ENCODE data around the gene EYA4. TPM values are rescaled to one million over a fixed set of nuclear protein-coding genes. Genes with fewer than 3 reads are reported as not detected.
A peak's percentile ranks its signal among the peaks of the same experiment; 100 is the strongest.

EYA4 gene
- total RNA-seq, 2 donors from 2014 or later, result 0.11 to 0.26 TPM

DNA sequence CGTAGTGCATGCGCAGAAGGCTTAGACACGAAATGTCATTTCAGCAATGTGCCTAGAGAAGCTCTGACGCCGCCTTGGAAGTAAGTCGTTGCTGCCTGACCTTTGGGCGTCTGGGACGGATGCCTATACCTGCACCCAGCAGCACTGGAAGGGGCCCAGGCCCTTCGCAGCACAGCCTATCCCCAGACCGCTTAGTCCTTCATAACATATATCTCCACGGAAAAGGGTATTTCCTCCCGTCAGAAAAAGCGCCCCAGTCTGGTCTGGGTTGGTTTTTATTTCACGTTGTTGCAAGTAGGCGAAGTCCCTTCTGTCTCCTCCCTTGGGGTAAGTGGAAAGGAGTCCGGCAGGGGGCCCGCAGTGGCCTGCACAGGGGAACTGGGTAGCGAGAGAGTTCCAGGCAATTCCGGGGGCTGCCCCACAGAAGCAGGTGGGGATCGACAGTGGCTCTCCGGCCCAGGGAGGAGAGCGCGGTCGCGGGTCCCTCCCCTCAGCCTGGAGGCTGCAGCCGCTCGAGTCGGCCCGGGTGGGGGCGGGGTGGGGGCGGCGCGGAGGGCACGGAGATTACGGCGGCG, 559 bp upstream of the EYA4 start:
- peak; percentile 62 for TF ChIP-seq CTCF (conservative IDR thresholded peaks at IDR 0.05)
- DNase-seq, result peak; percentile 85
- Histone ChIP-seq H3K9me3 (ENCODE audit: control insufficient read depth, low read length) (no peaks in the 10 kb centered on the region), H3K27me3 (ENCODE audit: control insufficient read depth, insufficient read depth, low read length, poor library complexity, severe bottlenecking) (peaks cover 68% of the 10 kb centered on the region), H3K4me3 (ENCODE audit: low read length) (peak overlapping the region; percentile 86), H3K4me1 (ENCODE audit: control insufficient read depth, insufficient read depth, low read length) (no peaks in the 10 kb centered on the region), H3K9ac (ENCODE audit: extremely low read depth, low read length, poor library complexity, severe bottlenecking) (no peak overlapping the region), H3K27ac (ENCODE audit: low read depth, low read length) (no peak overlapping the region), H3K36me3 (ENCODE audit: control insufficient read depth, insufficient read depth, low read length) (no peaks in the 10 kb centered on the region)
- Mint-ChIP-seq H3K4me1 (peaks cover 13% of the 10 kb centered on the region), H3K27ac (no peak overlapping the region), H3K36me3 (ENCODE audit: low read depth) (no peaks in the 10 kb centered on the region), H3K4me3 (peak overlapping the region; percentile 74), H3K27me3 (ENCODE audit: insufficient read depth) (peaks cover 58% of the 10 kb centered on the region), H3K9me3 (no peaks in the 10 kb centered on the region)
- WGBS, 2 experiments (ENCODE audit: insufficient coverage in 1 of 2, insufficient read length in 1 of 2), result 4 to 13% methylated on average over 10 to 37 of the region's 37 CpGs

GRCh38 chr6:133241901-133242636, 912 bp downstream of the EYA4 start:
- WGBS, 2 experiments (ENCODE audit: insufficient coverage in 1 of 2, insufficient read length in 1 of 2), result 1% methylated on average over 14 to 52 of the region's 52 CpGs
- peaks cover 68% of the 10 kb centered on the region for H3K27me3 Mint-ChIP-seq (ENCODE audit: insufficient read depth)

More at GRCh38 chr6:133241901-133242636, 912 bp downstream of the EYA4 start:
- no peaks in the 10 kb centered on the region for H3K9me3 Mint-ChIP-seq
- peak overlapping the region; percentile 74 for H3K4me3 Mint-ChIP-seq
- H3K4me3 ChIP-seq (ENCODE audit: low read length), result peak overlapping the region; percentile 86
- H3K9ac ChIP-seq (ENCODE audit: extremely low read depth, low read length, poor library complexity, severe bottlenecking), result no peak overlapping the region
- no peaks in the 10 kb centered on the region for H3K4me1 ChIP-seq (ENCODE audit: control insufficient read depth, insufficient read depth, low read length)
- no peak overlapping the region for H3K27ac ChIP-seq (ENCODE audit: low read depth, low read length)
- peaks cover 81% of the 10 kb centered on the region for H3K27me3 ChIP-seq (ENCODE audit: control insufficient read depth, insufficient read depth, low read length, poor library complexity, severe bottlenecking)
- H3K36me3 ChIP-seq (ENCODE audit: control insufficient read depth, insufficient read depth, low read length), result no peaks in the 10 kb centered on the region
- no peak overlapping the region for H3K27ac Mint-ChIP-seq
- no peaks in the 10 kb centered on the region for H3K36me3 Mint-ChIP-seq (ENCODE audit: low read depth)
- no peak for TF ChIP-seq CTCF (conservative IDR thresholded peaks at IDR 0.05)
- H3K9me3 ChIP-seq (ENCODE audit: control insufficient read depth, low read length), result no peaks in the 10 kb centered on the region
- DNase-seq, result peak; percentile 80
- H3K4me1 Mint-ChIP-seq, result peaks cover 13% of the 10 kb centered on the region

Data from endodermal cell (in vitro differentiated cells).